H1 (cell line): ENCODE results near the gene SMYD4. TPM values are rescaled to one million over a fixed set of nuclear protein-coding genes. Genes with fewer than 3 reads are reported as not detected.

Experiments
- CTCF ChIA-PET: fragments of 300-600 bp; sonication (Branson Sonifier 250); formaldehyde crosslinking; loops from one replicate; lab custom pipeline; 2021; ENCODE audit not compliant: partially characterized antibody; lab: Charles Lee
- POLR2A ChIA-PET: fragments of 300-600 bp; sonication (Branson Sonifier 250); formaldehyde crosslinking; loops from one replicate; lab custom pipeline; 2021; ENCODE audit warnings: inconsistent platforms; ENCODE audit not compliant: partially characterized antibody; lab: Charles Lee
- DNase-seq, 2 experiments: peaks; one replicate each; pipeline versions ENCODE4 v3.0.0 to v3.0.0-alpha.2; 2010 to 2022; ENCODE audit warnings: low spot score in 2 of 2, low read depth in 1 of 2, mixed read lengths in 1 of 2
- FAIRE-seq: peaks from 2 replicates; lab custom pipeline; 2011; peaks lifted over from hg19 to GRCh38; lab: Jason Lieb, UNC
- H2AFZ ChIP-seq: 2 replicates; pipeline ENCODE4 v1.8.1; 2012; ENCODE audit warnings: low read length, inconsistent platforms
- H2AK5ac ChIP-seq: 2 replicates; pipeline ENCODE4 v1.6.1; 2013; ENCODE audit warnings: low read depth, low read length
- H2BK120ac ChIP-seq: replicated peaks from 2 replicates; pipeline ENCODE3; 2013; ENCODE audit warnings: low read depth, low read length, inconsistent platforms
- H2BK12ac ChIP-seq: 2 replicates; pipeline ENCODE4 v1.6.1; 2013; ENCODE audit warnings: low read depth, low read length
- H2BK15ac ChIP-seq: 2 replicates; pipeline ENCODE4 v1.6.1; 2013; ENCODE audit warnings: low read length
- H2BK20ac ChIP-seq: 2 replicates; pipeline ENCODE4 v1.6.1; 2013; ENCODE audit warnings: low read length
- H2BK5ac ChIP-seq: 2 replicates; pipeline ENCODE4 v1.6.1; 2013; ENCODE audit warnings: low read depth, low read length
- H3K14ac ChIP-seq: 2 replicates; pipeline ENCODE4 v1.6.1; 2013; ENCODE audit warnings: inconsistent platforms; ENCODE audit not compliant: insufficient read length
- H3K18ac ChIP-seq: 2 replicates; pipeline ENCODE4 v1.6.1; 2013; ENCODE audit warnings: low read length; ENCODE audit errors: extremely low read depth
- H3K23ac ChIP-seq: 2 replicates; pipeline ENCODE4 v1.6.1; 2013; ENCODE audit warnings: inconsistent platforms; ENCODE audit not compliant: insufficient read length
- H3K23me2 ChIP-seq: 2 replicates; pipeline ENCODE4 v1.6.1; 2013; ENCODE audit warnings: low read depth, low read length
- H3K27ac ChIP-seq: 2 replicates; pipeline ENCODE4 v1.6.1; 2011; ENCODE audit warnings: low read depth, low read length, inconsistent platforms
- H3K27me3 ChIP-seq, 4 experiments: replicated peaks in 1 of 4; 1 replicate in 1 of 4; 2 replicates in 3 of 4; pipeline versions ENCODE4 v1.6.1 to v1.8.1; 2011 to 2013; ENCODE audit warnings: low read length in 3 of 4, mild to moderate bottlenecking in 3 of 4, inconsistent platforms in 2 of 4, mixed read lengths in 2 of 4, moderate library complexity in 1 of 4; ENCODE audit not compliant: control insufficient read depth in 3 of 4, insufficient read depth in 3 of 4; ENCODE audit errors: extremely low read depth in 1 of 4
- H3K36me3 ChIP-seq, 4 experiments: 2 replicates each; pipeline versions ENCODE4 v1.6.1 to v1.8.1; 2011 to 2013; ENCODE audit warnings: mild to moderate bottlenecking in 4 of 4, low read length in 3 of 4, moderate library complexity in 2 of 4, control low read depth in 1 of 4, inconsistent platforms in 1 of 4; ENCODE audit not compliant: insufficient read depth in 4 of 4, control insufficient read depth in 2 of 4
- H3K4ac ChIP-seq: replicated peaks from 2 replicates; pipeline ENCODE3; 2013; ENCODE audit warnings: low read length, low read depth, mixed read lengths, inconsistent platforms; ENCODE audit not compliant: insufficient read length
- H3K4me1 ChIP-seq, 4 experiments: replicated peaks in 1 of 4; 1 replicate in 1 of 4; 2 replicates in 3 of 4; pipeline versions ENCODE4 v1.6.1 to v1.8.1; 2011 to 2013; ENCODE audit warnings: low read length in 3 of 4, inconsistent platforms in 2 of 4, mixed read lengths in 1 of 4; ENCODE audit not compliant: insufficient read depth in 4 of 4, control insufficient read depth in 3 of 4
- H3K4me2 ChIP-seq, 2 experiments: 2 replicates each; pipeline versions ENCODE4 v1.6.1 to v1.8.1; 2011 to 2013; ENCODE audit warnings: low read depth in 2 of 2, low read length in 2 of 2, control low read depth in 1 of 2, inconsistent platforms in 1 of 2, mild to moderate bottlenecking in 1 of 2; ENCODE audit not compliant: insufficient read depth in 1 of 2
- H3K4me3 ChIP-seq, 4 experiments: fragments of 200-600, 300-600 bp in 1 of 4; sonication (generic), shearing (Covaris generic), sonication (Bioruptor Twin) in 1 of 4; 2 replicates each; pipeline versions ENCODE4 v1.5.1 to v1.8.1; 2011 to 2016; ENCODE audit warnings: low read length in 4 of 4, low read depth in 3 of 4, control low read depth in 2 of 4, inconsistent platforms in 2 of 4, mild to moderate bottlenecking in 2 of 4, mixed read lengths in 1 of 4, moderate library complexity in 1 of 4; ENCODE audit not compliant: insufficient read depth in 2 of 4; ENCODE audit errors: extremely low read depth in 1 of 4
- H3K56ac ChIP-seq: replicated peaks from 2 replicates; pipeline ENCODE3; 2013; ENCODE audit warnings: low read depth, mild to moderate bottlenecking, mixed read lengths, low read length, inconsistent platforms; ENCODE audit not compliant: insufficient read length
- H3K79me1 ChIP-seq: 2 replicates; pipeline ENCODE4 v1.6.1; 2013; ENCODE audit warnings: low read depth, low read length, control low read depth
- H3K79me2 ChIP-seq, 2 experiments: 2 replicates each; pipeline versions ENCODE4 v1.6.1 to v1.8.1; 2012 to 2013; ENCODE audit warnings: low read length in 2 of 2, mild to moderate bottlenecking in 2 of 2, inconsistent platforms in 1 of 2; ENCODE audit not compliant: insufficient read depth in 2 of 2, control insufficient read depth in 1 of 2
- H3K9ac ChIP-seq, 4 experiments: replicated peaks in 1 of 4; 1 replicate in 1 of 4; 2 replicates in 3 of 4; pipeline versions ENCODE4 v1.6.1 to v1.8.1; 2011 to 2013; ENCODE audit warnings: low read depth in 3 of 4, low read length in 3 of 4, control low read depth in 2 of 4, mild to moderate bottlenecking in 2 of 4, moderate library complexity in 2 of 4, inconsistent platforms in 1 of 4; ENCODE audit errors: extremely low read depth in 1 of 4
- H3K9me3 ChIP-seq, 2 experiments: 2 replicates each; pipeline versions ENCODE4 v1.6.1 to v1.8.1; 2012 to 2013; ENCODE audit warnings: mild to moderate bottlenecking in 2 of 2, moderate library complexity in 2 of 2, control low read depth in 1 of 2, inconsistent platforms in 1 of 2, low read depth in 1 of 2, low read length in 1 of 2, mixed read lengths in 1 of 2; ENCODE audit not compliant: insufficient read depth in 2 of 2
- H4K20me1 ChIP-seq, 2 experiments: replicated peaks in 1 of 2; 2 replicates each; pipeline versions ENCODE3 to v1.8.1; 2011 to 2013; ENCODE audit warnings: inconsistent platforms in 2 of 2, low read length in 2 of 2, mild to moderate bottlenecking in 1 of 2; ENCODE audit not compliant: insufficient read depth in 2 of 2, control insufficient read depth in 1 of 2
- H4K5ac ChIP-seq: 2 replicates; pipeline ENCODE4 v1.6.1; 2013; ENCODE audit warnings: low read length, low read depth, mixed read lengths, inconsistent platforms; ENCODE audit not compliant: insufficient read length
- H4K8ac ChIP-seq: 2 replicates; pipeline ENCODE4 v1.8.0; 2013; ENCODE audit warnings: mild to moderate bottlenecking, moderate library complexity, low read length, inconsistent platforms; ENCODE audit not compliant: insufficient read depth; ENCODE audit errors: extremely low read depth
- H4K91ac ChIP-seq: replicated peaks from 2 replicates; pipeline ENCODE3; 2013; ENCODE audit warnings: low read length, mixed read lengths, inconsistent platforms; ENCODE audit not compliant: insufficient read length
- BACH1 ChIP-seq: IDR thresholded peaks from 2 replicates; pipeline ENCODE4 v1.6.1; 2012; ENCODE audit warnings: low read length, improper control_type of control experiment
- CEBPB ChIP-seq: IDR thresholded peaks from 2 replicates; pipeline ENCODE4 v1.6.1; 2012; ENCODE audit warnings: low read depth, low read length
- FOSL1 ChIP-seq: IDR thresholded peaks from 2 replicates; pipeline ENCODE4 v1.6.1; 2011; ENCODE audit warnings: mild to moderate bottlenecking, low read depth, low read length, moderate library complexity; ENCODE audit not compliant: insufficient read depth
- GABPA ChIP-seq: IDR thresholded peaks from 2 replicates; pipeline ENCODE4 v1.6.1; 2011; ENCODE audit warnings: mild to moderate bottlenecking, low read length, moderate library complexity, borderline replicate concordance; ENCODE audit not compliant: insufficient read depth
- JUND ChIP-seq: IDR thresholded peaks from 2 replicates; pipeline ENCODE4 v1.6.1; 2011; ENCODE audit warnings: mild to moderate bottlenecking, improper control_type of control experiment, low read length
- POLR2A ChIP-seq, 2 experiments: IDR thresholded peaks; 1 replicate in 1 of 2; 2 replicates in 1 of 2; pipeline ENCODE4 v1.6.1; 2011; ENCODE audit warnings: low read depth in 2 of 2, low read length in 2 of 2, mild to moderate bottlenecking in 2 of 2; ENCODE audit errors: control extremely low read depth in 1 of 2
- RAD21 ChIP-seq, 2 experiments: IDR thresholded peaks in 1 of 2; conservative IDR thresholded peaks in 1 of 2; 2 replicates each; pipeline ENCODE4 v1.6.1; 2011; ENCODE audit warnings: low read depth in 2 of 2, low read length in 2 of 2, improper control_type of control experiment in 1 of 2, inconsistent platforms in 1 of 2, mild to moderate bottlenecking in 1 of 2, moderate library complexity in 1 of 2
- RXRA ChIP-seq: IDR thresholded peaks from 2 replicates; pipeline ENCODE4 v1.6.1; 2011; ENCODE audit warnings: low read depth, mild to moderate bottlenecking, low read length, moderate library complexity; ENCODE audit not compliant: insufficient read depth
- SIX5 ChIP-seq: IDR thresholded peaks from 2 replicates; pipeline ENCODE4 v1.6.1; 2011; ENCODE audit warnings: mild to moderate bottlenecking, low read depth, low read length
- TAF1 ChIP-seq: IDR thresholded peaks from 2 replicates; pipeline ENCODE4 v1.6.1; 2011; ENCODE audit warnings: mild to moderate bottlenecking, low read depth, low read length
- ZNF274 ChIP-seq: IDR thresholded peaks from 2 replicates; pipeline ENCODE4 v1.7.0; 2012; ENCODE audit warnings: low read length, borderline replicate concordance; ENCODE audit errors: extremely low read depth
- WGBS, 2 experiments: shearing (Covaris generic) in 1 of 2; methylation state at CpG; one replicate each; pipeline versions ENCODE4 v1.1.6 to v1.1.7; 2013 to 2015; ENCODE audit warnings: low lambda C conversion rate in 2 of 2, mixed read lengths in 2 of 2, inconsistent platforms in 1 of 2, low coverage in 1 of 2, missing lambda C conversion rate in 1 of 2; ENCODE audit not compliant: insufficient replicate concordance in 2 of 2, insufficient coverage in 1 of 2, insufficient read length in 1 of 2; ENCODE audit errors: extremely low coverage in 1 of 2, missing lambda C conversion rate in 1 of 2; 5-methylcytosine and 5-hydroxymethylcytosine counted together
- polyA plus RNA-seq, 7 experiments: library from polyadenylated mRNA; depleted of rRNA in 3 of 7; stranded (reverse) in 5 of 7; unstranded in 2 of 7; fragments of >200 nt in 5 of 7; fragments of 200-250 nt in 2 of 7; gene quantifications; 1 replicate in 5 of 7; 2 replicates in 1 of 7; 4 replicates in 1 of 7; pipeline versions ENCODE4 v1.2.1 to v1.2.3, GENCODE V29; 2011 to 2013; ENCODE audit warnings: missing spikeins in 2 of 7, mixed read lengths in 2 of 7
- total RNA-seq: library from RNA; stranded (reverse); fragmentation: NEBNext Ultra II Directional; extraction: Animal tissue kit (Norgen Biotek cat#: 25700); gene quantifications from 2 replicates; pipeline ENCODE4 v1.2.1, GENCODE V29; 2021

The SMYD4 gene
- total and polyA plus RNA-seq, 2 of the 8 experiments (the other 6 are each of a cell fraction or from before 2014, with no cell fraction given): 10.5 to 23.4 TPM

DNA sequence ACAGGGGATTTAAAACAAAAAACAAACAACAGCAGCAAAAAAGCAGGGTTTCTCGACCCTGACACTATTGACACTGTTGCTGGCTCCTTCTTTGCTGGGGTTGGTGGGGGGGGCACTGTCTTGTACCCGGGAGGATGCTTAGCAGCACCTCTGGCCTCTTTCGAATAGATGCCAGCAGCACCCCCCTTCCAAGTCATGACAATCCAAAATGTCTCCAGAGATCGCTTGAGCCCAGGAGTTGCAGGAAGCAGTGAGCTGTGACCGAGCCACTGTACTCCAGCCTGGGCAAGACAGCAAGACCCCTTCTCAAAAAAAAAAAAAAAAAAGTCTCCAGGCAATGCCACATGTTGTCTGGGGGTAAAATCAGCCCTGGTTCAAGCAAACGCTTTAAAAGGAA lies 47.5 kb downstream of the SMYD4 start:
- no peak overlapping the region for H4K5ac ChIP-seq
- H3K9me3 ChIP-seq: no peaks in the 10 kb centered on the region
- no peak overlapping the region for H3K27ac ChIP-seq
- H3K56ac ChIP-seq: no peak overlapping the region
- no peaks in the 10 kb centered on the region for H3K4me1 ChIP-seq
- no peak overlapping the region for H4K8ac ChIP-seq
- no peak overlapping the region for H4K91ac ChIP-seq
- H2BK5ac ChIP-seq: no peak overlapping the region
- CTCF ChIA-PET: interaction anchor here (0.6 to 8.1 kb wide), 15 partner anchors 8 to 381 kb away, joined by 3 to 117 read pairs (median 5); partner anchors contain the start of genes SERPINF1 and WDR81
- H3K23ac ChIP-seq: no peak overlapping the region
- no peak overlapping the region for H2BK20ac ChIP-seq
- H2AFZ ChIP-seq: no peak overlapping the region
- H3K23me2 ChIP-seq: no peaks in the 10 kb centered on the region
- H3K4me3 ChIP-seq: no peak overlapping the region
- no peak overlapping the region for H3K14ac ChIP-seq
- H2AK5ac ChIP-seq: no peak overlapping the region
- H4K20me1 ChIP-seq: peaks cover 1 to 5% of the 10 kb centered on the region in 2 experiments
- no peaks in the 10 kb centered on the region for H3K79me1 ChIP-seq
- no peak overlapping the region for H2BK15ac ChIP-seq
- 91% methylated on average over 6 of the region's 6 CpGs; no CpG with 5 or more reads in 1 of the 2 experiments for WGBS, 2 experiments
- TF ChIP-seq POLR2A (IDR thresholded peaks at IDR 0.05; ENCODE audit: control extremely low read depth in 1 of 2, low read depth in 2 of 2, low read length in 2 of 2) (no peak), JUND (no peak), BACH1 (no peak), CEBPB (no peak), FOSL1 (no peak), GABPA (no peak), SIX5 (no peak), TAF1 (no peak), RAD21 (IDR thresholded peaks at IDR 0.05 in 1 of 2, conservative IDR thresholded peaks at IDR 0.05 in 1 of 2; ENCODE audit: low read depth in 2 of 2, low read length in 2 of 2) (no peak), RXRA (no peak), ZNF274 (no peak)
- peaks cover 11 to 52% (median 32%) of the 10 kb centered on the region in 4 experiments for H3K36me3 ChIP-seq
- POLR2A ChIA-PET: interaction anchor here (1.3 to 3.5 kb wide), 2 partner anchors 8 to 14 kb away, joined by 5 to 17 read pairs; no protein-coding TSS in a partner anchor
- H3K79me2 ChIP-seq: no peaks in the 10 kb centered on the region
- H3K27me3 ChIP-seq: no peaks in the 10 kb centered on the region
- no peak overlapping the region for H2BK120ac ChIP-seq
- no peak for DNase-seq
- H3K4ac ChIP-seq: no peak overlapping the region
- H3K18ac ChIP-seq: no peak overlapping the region
- no peak overlapping the region for H3K9ac ChIP-seq
- FAIRE-seq: no peak
- no peak overlapping the region for H3K4me2 ChIP-seq
- no peak overlapping the region for H2BK12ac ChIP-seq
